ENCODE data around the gene AMPH.
"Not testable (repeated sequence)": the region's sequence is repeated elsewhere in the genome, so short reads cannot be mapped to it uniquely, and the experiment has no call there.

GRCh38 chr7:38349869-38350583 is 281.1 kb downstream of the AMPH start:
- TF ChIP-seq, protein P1, sequence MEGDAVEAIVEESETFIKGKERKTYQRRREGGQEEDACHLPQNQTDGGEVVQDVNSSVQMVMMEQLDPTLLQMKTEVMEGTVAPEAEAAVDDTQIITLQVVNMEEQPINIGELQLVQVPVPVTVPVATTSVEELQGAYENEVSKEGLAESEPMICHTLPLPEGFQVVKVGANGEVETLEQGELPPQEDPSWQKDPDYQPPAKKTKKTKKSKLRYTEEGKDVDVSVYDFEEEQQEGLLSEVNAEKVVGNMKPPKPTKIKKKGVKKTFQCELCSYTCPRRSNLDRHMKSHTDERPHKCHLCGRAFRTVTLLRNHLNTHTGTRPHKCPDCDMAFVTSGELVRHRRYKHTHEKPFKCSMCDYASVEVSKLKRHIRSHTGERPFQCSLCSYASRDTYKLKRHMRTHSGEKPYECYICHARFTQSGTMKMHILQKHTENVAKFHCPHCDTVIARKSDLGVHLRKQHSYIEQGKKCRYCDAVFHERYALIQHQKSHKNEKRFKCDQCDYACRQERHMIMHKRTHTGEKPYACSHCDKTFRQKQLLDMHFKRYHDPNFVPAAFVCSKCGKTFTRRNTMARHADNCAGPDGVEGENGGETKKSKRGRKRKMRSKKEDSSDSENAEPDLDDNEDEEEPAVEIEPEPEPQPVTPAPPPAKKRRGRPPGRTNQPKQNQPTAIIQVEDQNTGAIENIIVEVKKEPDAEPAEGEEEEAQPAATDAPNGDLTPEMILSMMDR (IDR thresholded peaks at IDR 0.05): peak in 1 of 5 experiments; percentile 10
- TF ChIP-seq EP300 (IDR thresholded peaks at IDR 0.05): not testable (repeated sequence)

Data from tibial nerve (tissue), 4 donors.